Occipital lobe (tissue), 2 donors: ENCODE results near the gene ARF3. TPM values are rescaled to one million over a fixed set of nuclear protein-coding genes. Genes with fewer than 3 reads are reported as not detected.
A peak's percentile ranks its signal among the peaks of the same experiment; 100 is the strongest.

ENCODE experiments used
- DNase-seq: peaks from one replicate; lab custom pipeline; 2025; lab: John Stamatoyannopoulos, UW
- total RNA-seq: library from RNA; depleted of rRNA; stranded (reverse); fragments of >200 nt; gene quantifications from one replicate; pipeline ENCODE4 v1.2.3, GENCODE V29; 2014

Gene ARF3
- total RNA-seq, 1 donor from 2014 or later, result 67.5 TPM

- DNase-seq, result no peak
These were observed 10.7 kb upstream of the ARF3 start for GRCh38 chr12:48967991-48968390.

DNA sequence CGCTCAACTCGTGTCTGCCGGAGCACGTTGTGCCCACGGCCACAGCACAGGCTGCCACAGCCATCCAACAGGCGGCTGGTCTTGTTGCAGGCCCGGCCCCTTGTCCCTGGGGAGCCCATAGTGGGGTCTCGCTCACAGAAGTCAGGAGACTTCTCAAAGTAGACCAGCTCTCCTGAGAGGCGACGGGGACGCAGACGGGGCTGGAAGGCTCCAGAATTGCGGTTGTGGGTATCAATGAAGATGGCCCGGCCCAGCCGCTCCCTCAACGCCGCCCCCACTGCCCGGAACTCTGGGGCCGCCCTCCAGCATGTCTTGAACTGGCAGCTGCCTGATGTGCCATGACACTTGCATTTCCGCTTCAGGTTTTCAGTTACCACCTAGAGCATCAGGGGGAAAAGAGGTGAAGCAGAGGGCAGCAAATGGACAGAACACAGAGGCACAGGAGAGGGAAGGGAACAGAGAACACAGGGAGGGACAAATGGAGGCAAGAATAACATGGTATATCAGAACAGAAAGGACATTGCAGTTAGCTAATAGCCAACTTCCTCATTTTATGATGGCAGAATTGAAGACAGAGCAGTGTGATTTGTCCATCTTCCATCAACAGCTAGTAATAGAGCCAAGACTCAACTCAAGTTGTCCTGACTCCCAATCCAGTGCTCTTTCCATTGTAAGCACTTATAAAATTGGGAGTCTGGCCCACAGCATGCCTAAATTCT lies 9.0 kb upstream of the ARF3 start:
- no peak for DNase-seq

DNA sequence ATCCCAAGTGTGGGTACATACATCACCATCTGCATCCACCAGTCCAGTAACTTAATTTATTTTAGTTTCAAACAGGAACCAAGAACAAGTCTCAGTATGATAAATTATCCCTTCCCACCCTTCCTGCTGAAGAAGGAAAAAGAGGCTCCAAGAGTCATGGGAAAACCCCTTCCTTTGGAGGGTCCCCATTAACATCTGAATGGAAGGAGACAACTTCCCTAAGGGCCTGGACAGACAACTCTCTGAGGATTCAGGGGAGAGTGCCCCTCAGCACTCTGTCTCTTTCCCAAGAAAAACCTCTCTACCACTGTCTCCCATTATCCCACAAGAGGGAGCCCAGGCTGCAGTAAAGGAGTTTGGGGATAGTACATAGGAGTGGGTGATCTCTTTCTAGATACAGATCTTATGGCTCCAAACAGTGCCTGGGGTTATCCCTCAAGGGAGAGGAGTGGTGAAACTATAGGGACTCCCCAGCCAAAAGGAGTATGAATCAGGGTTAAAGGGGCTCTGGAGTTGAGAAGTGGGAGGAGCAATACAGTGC lies 8.1 kb upstream of the ARF3 start:
- DNase-seq, result no peak

DNA sequence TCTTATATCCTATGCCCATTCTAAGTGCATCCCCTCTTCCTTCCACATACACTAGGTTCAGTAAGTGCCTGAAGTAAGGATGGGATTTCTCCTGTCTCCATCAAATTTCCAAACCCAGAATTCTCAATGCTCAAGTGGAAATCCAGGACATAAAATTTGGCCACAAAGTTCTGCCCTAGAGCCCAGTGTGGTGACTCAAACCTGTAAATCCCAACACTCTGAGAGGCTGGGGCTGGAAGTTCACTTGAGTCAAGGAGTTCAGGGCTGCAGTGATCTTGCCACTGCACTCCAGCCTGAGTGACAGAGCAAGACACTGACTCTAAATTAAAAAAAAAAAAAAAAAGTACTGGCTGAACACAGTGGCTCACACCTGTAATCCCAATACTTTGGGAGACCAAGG lies 4.5 kb upstream of the ARF3 start:
- DNase-seq, result no peak

GRCh38 chr12:48961331-48961730 lies 4.0 kb upstream of the ARF3 start:
- no peak for DNase-seq

DNA sequence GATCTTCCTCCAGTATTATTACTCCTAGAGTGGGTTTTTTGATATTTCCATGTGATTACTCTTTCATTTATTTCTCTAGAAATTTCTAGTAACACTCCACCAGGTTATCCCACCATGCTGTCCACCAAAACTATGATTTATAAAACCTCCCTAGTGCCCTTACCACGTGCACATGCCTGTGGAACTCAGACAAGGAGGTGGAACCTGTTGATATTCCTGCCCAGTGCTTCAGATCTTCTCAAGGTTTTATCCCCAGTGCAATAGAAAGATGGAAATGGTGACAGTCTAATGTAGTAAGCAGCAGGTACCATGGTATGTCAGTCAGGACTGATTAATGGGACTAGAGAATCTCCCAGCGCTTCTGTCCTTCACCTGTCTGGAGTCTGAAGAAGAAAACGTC lies 3.5 kb upstream of the ARF3 start:
- DNase-seq, result no peak

- DNase-seq, result no peak
These were observed 732 bp upstream of the ARF3 start for GRCh38 chr12:48958049-48958388.

DNA sequence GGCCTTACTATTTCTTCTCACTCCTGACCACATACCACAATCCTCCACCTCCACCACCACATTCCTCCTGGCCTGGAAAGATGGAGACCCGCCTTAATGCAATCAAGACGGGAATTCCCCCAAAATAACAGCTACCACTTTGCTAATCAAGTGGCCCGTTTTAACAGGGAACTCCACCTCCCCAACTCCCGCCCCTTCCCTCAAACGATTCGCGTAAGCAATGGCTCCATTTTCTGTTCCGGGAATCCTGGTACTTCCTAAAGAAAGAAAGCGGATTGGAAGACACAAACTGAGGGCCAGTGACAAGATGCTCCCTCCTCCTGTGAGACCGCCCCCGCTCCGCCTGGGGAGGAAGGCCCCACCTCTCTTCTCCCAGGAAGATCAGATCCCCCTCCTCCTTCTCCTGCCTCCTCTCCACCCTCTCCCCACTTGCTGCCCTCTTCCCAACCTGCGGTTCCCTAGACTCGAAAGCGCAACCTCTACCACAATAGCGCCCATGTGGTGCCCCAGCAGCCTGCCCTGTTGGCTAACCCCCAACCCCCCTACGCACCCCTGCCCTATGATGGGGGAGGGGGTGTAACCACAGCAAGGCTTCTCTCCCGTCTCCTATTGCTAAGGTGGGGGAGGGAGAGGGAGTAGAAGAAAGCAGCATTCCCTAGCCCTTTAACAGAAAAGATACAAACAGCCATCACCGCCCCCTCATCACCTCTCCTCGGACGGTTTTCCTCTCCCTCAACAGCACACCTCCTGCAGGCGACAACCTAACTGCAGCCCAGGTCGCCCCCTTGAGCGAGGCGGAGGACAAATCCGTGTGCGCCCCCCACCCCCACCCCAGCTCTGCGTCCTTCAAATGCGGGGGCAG lies 777 bp downstream of the ARF3 start:
- DNase-seq, result peak; percentile 83

- DNase-seq, result no peak
These were observed 2.3 kb downstream of the ARF3 start for GRCh38 chr12:48954841-48955501.

- DNase-seq, result no peak
These were observed 3.2 kb downstream of the ARF3 start for GRCh38 chr12:48954061-48954460.

DNA sequence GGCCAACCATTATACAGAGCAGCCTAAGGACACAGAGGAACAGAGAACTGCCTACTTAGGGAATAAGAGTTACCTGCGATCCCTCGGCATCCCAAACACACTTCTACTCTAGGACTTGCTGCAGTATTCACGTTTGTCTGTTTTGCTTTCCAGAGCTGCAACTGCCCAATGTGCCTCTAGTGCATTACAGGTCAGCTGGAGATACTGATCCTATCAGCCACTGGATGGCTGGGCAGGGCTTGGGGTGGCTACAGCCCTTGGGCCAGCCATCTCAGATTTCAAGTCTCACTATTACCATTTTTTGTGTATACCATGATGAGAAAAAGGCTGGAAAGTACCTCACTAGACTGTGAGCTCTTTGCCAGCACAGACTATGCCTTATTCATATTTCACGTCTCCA lies 4.6 kb downstream of the ARF3 start:
- no peak for DNase-seq

DNA sequence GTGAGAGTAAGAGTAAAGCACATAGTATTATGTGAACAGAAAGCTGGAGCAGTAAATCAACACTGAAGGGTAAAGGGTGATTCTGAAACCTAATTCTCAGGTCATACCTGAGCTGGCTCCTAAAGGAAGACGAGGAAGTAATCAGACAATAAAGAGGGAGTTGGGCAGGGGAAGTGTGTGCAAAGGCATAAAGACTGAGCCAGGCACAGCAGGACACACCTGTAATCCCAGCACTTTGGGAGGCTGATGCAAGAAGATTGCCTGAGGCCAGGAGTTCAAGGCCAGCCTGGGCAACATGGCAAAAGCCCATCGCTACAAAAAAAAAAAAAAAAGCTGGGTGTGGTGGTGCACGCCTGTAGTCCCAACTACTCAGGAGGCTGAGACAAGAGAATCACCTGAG lies 9.6 kb downstream of the ARF3 start:
- no peak for DNase-seq

GRCh38 chr12:48946943-48947342 lies 10.3 kb downstream of the ARF3 start:
- DNase-seq, result no peak

DNA sequence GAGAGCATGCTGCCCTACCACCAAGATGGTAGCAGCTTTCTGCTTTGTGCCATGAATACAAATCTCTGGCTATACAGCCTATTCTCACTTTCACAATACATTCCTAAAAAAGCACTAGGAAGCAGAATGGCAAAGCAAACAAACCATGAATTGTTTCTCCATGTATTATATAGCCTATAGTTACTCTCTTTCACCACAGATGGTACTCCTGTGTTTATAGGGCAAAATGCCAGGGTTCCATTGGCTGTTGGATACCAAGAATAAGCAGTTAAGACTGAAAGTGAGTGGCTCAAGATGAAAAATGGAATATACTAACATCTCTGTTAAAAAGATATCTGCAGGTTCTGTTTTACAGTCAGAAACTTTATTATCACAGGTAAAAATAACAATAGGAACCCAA lies 11.1 kb downstream of the ARF3 start:
- DNase-seq, result no peak

GRCh38 chr12:48943221-48943620 lies 14.1 kb downstream of the ARF3 start:
- DNase-seq, result no peak

- no peak for DNase-seq
These were observed 17.1 kb downstream of the ARF3 start for GRCh38 chr12:48940181-48940580.

- no peak for DNase-seq
These were observed 18.5 kb downstream of the ARF3 start for GRCh38 chr12:48938805-48939204.

DNA sequence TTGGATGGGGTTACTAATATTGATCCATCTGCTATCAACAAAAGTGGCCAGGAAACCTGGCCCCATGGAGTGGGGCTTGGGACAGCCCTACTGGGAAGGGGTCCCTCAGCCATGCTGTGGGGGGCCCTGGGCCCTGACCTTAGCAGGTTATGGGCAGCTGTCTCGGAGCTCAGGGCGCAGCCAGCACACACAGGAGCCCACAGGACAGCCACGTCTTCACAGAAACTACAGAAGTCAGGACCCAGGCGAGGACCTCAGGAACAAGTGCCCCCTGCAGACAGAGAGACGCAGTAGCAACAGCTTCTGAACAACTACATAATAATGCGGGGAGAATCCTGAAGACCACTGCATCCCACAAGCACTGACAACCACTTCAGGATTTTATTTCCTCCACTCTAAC lies 20.1 kb downstream of the ARF3 start:
- no peak for DNase-seq

DNA sequence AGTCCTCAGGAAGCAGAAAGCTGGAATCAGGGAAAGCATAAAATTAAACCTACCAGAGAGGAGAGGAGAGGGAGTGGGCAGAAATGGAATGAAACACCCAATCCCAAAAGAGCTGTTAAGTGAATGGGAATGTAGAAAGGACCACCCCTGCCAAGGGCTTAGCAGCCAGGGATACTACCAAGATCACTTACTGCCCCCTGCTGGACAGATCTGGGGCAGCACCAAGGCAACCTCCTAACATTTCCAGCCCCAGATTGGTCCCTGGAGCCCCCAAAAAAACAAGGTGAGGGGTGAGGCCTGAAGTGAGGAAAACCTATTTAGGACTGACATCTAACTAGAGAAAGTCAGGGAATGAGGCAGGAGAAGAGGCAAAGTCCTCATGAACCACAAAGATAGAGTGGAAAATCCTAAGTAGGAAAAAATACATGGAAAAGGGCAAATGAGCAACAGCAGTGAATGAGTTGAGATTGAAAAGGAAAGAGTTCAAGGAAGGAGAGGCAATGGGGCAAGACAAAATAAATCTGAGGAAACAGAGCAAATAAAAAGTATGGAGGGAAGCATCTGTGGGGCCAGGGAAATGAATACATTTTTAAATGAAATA lies 20.8 kb downstream of the ARF3 start:
- no peak for DNase-seq

DNA sequence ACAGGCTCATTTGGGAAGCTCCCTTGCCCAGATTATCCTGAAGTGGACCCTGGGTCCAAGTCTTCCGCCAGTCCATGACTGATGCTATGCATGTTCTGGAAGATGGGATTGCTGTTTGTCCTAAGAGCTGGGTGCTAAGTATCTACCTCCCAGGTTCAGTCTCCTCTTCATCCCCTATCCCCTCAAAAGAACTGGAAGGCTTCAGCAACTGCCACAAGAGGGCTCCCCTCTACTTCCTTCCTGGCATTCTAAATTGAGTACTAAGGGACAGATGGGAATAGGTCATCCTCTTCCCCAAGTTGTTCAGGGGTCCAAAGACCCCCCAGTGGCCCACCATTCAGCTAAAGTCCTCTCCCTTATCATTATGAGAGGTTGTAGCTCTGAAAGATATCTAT lies 23.0 kb downstream of the ARF3 start:
- no peak for DNase-seq

- DNase-seq, result no peak
These were observed 23.5 kb downstream of the ARF3 start for GRCh38 chr12:48933664-48934311.
